IMR-90 (cell line): ENCODE data around the gene AKAP13.

Experiments used
- BHLHE40 ChIP-seq: fragments of 150-350 bp; IDR thresholded peaks from 2 replicates; pipeline ENCODE4 v1.6.1; 2016; ENCODE audit warnings: mild to moderate bottlenecking, low read depth, low read length
- CEBPB ChIP-seq: IDR thresholded peaks from 2 replicates; pipeline ENCODE4 v1.6.1; 2012; ENCODE audit warnings: low read depth, low read length, improper control_type of control experiment
- MAFK ChIP-seq: IDR thresholded peaks from 2 replicates; pipeline ENCODE4 v1.6.1; 2012; ENCODE audit warnings: low read depth, low read length, improper control_type of control experiment
- MAZ ChIP-seq: IDR thresholded peaks from 2 replicates; pipeline ENCODE4 v1.6.1; 2012; ENCODE audit warnings: low read depth, mild to moderate bottlenecking, low read length, improper control_type of control experiment, moderate library complexity, borderline replicate concordance
- MXI1 ChIP-seq: IDR thresholded peaks from 2 replicates; pipeline ENCODE4 v1.6.1; 2012; ENCODE audit warnings: low read depth, mild to moderate bottlenecking, low read length, moderate library complexity, borderline replicate concordance
- POLR2A ChIP-seq: IDR thresholded peaks from 2 replicates; pipeline ENCODE4 v1.6.1; 2012; ENCODE audit warnings: mild to moderate bottlenecking, low read depth, low read length
- RAD21 ChIP-seq: IDR thresholded peaks from 2 replicates; pipeline ENCODE4 v1.6.1; 2012; ENCODE audit warnings: low read length, improper control_type of control experiment
- RCOR1 ChIP-seq: IDR thresholded peaks from 2 replicates; pipeline ENCODE4 v1.6.1; 2012; ENCODE audit warnings: mild to moderate bottlenecking, low read length, improper control_type of control experiment; ENCODE audit not compliant: insufficient replicate concordance
- RFX5 ChIP-seq: IDR thresholded peaks from 2 replicates; pipeline ENCODE4 v1.8.0; 2012; ENCODE audit warnings: low read depth, mild to moderate bottlenecking, low read length, moderate library complexity
- SMC3 ChIP-seq: fragments of 150-350 bp; IDR thresholded peaks from 2 replicates; pipeline ENCODE4 v1.6.1; 2016; ENCODE audit warnings: low read depth, mild to moderate bottlenecking, antibody characterized with exemption, low read length, moderate library complexity
- USF2 ChIP-seq: fragments of 150-350 bp; IDR thresholded peaks from 2 replicates; pipeline ENCODE4 v1.6.1; 2017; ENCODE audit warnings: mild to moderate bottlenecking, antibody characterized with exemption, low read length, low read depth
- TF ChIP-seq, protein P1 (sequence below): conservative IDR thresholded peaks from 2 replicates; pipeline ENCODE4 v1.5.1; 2012; ENCODE audit warnings: mild to moderate bottlenecking, low read depth, low read length, improper control_type of control experiment

DNA sequence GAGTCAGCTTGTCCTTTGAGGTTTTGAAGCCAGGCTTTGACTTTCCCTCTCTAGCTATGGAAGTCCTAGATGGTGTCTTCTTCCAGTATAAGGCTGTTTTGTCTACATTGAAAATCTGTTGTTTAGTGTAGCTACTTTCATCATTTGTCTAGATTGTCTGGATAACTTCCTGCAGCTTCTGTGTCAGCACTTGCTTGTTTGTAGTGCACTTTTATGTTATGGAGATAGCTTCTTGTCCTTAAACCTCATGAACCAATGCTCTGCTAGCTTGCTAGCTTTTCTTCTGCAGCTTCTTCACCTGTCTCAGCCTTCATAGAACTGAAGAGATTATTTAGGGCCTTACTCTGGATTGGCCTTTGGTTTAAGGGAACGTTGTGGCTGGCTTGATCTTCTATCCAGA lies 43.8 kb downstream of the AKAP13 start:
- TF ChIP-seq USF2 = no peak
- TF ChIP-seq BHLHE40 = no peak
- TF ChIP-seq, protein P1, sequence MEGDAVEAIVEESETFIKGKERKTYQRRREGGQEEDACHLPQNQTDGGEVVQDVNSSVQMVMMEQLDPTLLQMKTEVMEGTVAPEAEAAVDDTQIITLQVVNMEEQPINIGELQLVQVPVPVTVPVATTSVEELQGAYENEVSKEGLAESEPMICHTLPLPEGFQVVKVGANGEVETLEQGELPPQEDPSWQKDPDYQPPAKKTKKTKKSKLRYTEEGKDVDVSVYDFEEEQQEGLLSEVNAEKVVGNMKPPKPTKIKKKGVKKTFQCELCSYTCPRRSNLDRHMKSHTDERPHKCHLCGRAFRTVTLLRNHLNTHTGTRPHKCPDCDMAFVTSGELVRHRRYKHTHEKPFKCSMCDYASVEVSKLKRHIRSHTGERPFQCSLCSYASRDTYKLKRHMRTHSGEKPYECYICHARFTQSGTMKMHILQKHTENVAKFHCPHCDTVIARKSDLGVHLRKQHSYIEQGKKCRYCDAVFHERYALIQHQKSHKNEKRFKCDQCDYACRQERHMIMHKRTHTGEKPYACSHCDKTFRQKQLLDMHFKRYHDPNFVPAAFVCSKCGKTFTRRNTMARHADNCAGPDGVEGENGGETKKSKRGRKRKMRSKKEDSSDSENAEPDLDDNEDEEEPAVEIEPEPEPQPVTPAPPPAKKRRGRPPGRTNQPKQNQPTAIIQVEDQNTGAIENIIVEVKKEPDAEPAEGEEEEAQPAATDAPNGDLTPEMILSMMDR = no peak
- no peak for TF ChIP-seq SMC3
- no peak for TF ChIP-seq MAZ
- TF ChIP-seq POLR2A = no peak
- TF ChIP-seq CEBPB = no peak
- TF ChIP-seq MAFK = no peak
- TF ChIP-seq RAD21 = no peak
- TF ChIP-seq RCOR1 = no peak
- no peak for TF ChIP-seq RFX5
- no peak for TF ChIP-seq MXI1
